ENCODE results near the gene ARVCF. TPM values are rescaled to one million over a fixed set of nuclear protein-coding genes. Genes with fewer than 3 reads are reported as not detected.

The ARVCF gene
- total and polyA plus RNA-seq, 2 donors (not counting 3 experiments of a cell fraction or from before 2014, with no cell fraction given), result 81.3 to 105 TPM

GRCh38 chr22:19989725-19990067 is 26.9 kb downstream of the ARVCF start:
- H3K9ac ChIP-seq (replicated peaks; ENCODE audit: extremely low read depth, insufficient read depth, low read length), result no peak overlapping the region
- DNase-seq (ENCODE audit: low read depth, low spot score) (no peak), FAIRE-seq (no peak)
- no peaks in the 10 kb centered on the region for H4K20me1 ChIP-seq (replicated peaks; ENCODE audit: control insufficient read depth, extremely low read depth, insufficient read depth, low read length)
- intact Hi-C loops (cut with micrococcal nuclease), result no loop called here
- H3K4me2 ChIP-seq (ENCODE audit: insufficient read depth, low read length), result no peak overlapping the region
- no peaks in the 10 kb centered on the region for H3K27me3 ChIP-seq (ENCODE audit: control insufficient read depth in 2 of 2, insufficient read depth in 2 of 2, low read length in 2 of 2)
- H3K9me3 ChIP-seq (replicated peaks; ENCODE audit: control insufficient read depth, insufficient read depth, low read length), result no peaks in the 10 kb centered on the region
- no peaks in the 10 kb centered on the region for H3K9me1 ChIP-seq (replicated peaks; ENCODE audit: control insufficient read depth, extremely low read depth, insufficient read depth, low read length)
- H2AFZ ChIP-seq (ENCODE audit: low read depth, low read length), result no peak overlapping the region
- peaks cover 0 to under 1% of the 10 kb centered on the region in 2 experiments for H3K36me3 ChIP-seq (ENCODE audit: control insufficient read depth in 2 of 2, extremely low read depth in 1 of 2, insufficient read depth in 2 of 2, low read length in 2 of 2)
- dilution Hi-C loops (cut with MboI; ENCODE audit: extremely low pct_ligation_motif_present, low sequenced_read_pairs), result no loop called here
- no peak overlapping the region for H3K27ac ChIP-seq (ENCODE audit: insufficient read depth, low read depth, low read length)
- no peak overlapping the region for H3K4me3 ChIP-seq (replicated peaks in 1 of 3; ENCODE audit: insufficient read depth in 1 of 3, low read depth in 1 of 3, low read length in 3 of 3)
- TF ChIP-seq FOS (IDR thresholded peaks at IDR 0.05; ENCODE audit: borderline replicate concordance, insufficient read depth, low read length), result no peak
- TF ChIP-seq POLR2AphosphoS5 (IDR thresholded peaks at IDR 0.05; ENCODE audit: insufficient read depth, low read depth, low read length), result no peak
- no peak for TF ChIP-seq POLR2A (IDR thresholded peaks at IDR 0.05; ENCODE audit: low read depth, low read length)
- TF ChIP-seq GATA2 (IDR thresholded peaks at IDR 0.05; ENCODE audit: insufficient read depth, insufficient read length, low read depth, low read length), result no peak
- TF ChIP-seq, protein P1, sequence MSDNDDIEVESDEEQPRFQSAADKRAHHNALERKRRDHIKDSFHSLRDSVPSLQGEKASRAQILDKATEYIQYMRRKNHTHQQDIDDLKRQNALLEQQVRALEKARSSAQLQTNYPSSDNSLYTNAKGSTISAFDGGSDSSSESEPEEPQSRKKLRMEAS (IDR thresholded peaks at IDR 0.05; ENCODE audit: insufficient read depth, insufficient read length), result no peak
- no peak for TF ChIP-seq MYC (IDR thresholded peaks at IDR 0.05; ENCODE audit: low read depth, low read length)
- peaks cover 14% of the 10 kb centered on the region for H3K4me1 ChIP-seq (ENCODE audit: control insufficient read depth, extremely low read depth, insufficient read depth, low read length)
- peaks cover 10% of the 10 kb centered on the region for H3K79me2 ChIP-seq (ENCODE audit: control insufficient read depth, insufficient read depth, low read length)
- no TSS peak for BruUV-seq (replicated peaks)
- CTCF ChIA-PET, result interaction anchor here (1.9 to 2.3 kb wide), 2 partner anchors 12 to 24 kb away, joined by 5 to 18 read pairs; no protein-coding TSS in a partner anchor
- POLR2A ChIA-PET, result no interaction called here

DNA sequence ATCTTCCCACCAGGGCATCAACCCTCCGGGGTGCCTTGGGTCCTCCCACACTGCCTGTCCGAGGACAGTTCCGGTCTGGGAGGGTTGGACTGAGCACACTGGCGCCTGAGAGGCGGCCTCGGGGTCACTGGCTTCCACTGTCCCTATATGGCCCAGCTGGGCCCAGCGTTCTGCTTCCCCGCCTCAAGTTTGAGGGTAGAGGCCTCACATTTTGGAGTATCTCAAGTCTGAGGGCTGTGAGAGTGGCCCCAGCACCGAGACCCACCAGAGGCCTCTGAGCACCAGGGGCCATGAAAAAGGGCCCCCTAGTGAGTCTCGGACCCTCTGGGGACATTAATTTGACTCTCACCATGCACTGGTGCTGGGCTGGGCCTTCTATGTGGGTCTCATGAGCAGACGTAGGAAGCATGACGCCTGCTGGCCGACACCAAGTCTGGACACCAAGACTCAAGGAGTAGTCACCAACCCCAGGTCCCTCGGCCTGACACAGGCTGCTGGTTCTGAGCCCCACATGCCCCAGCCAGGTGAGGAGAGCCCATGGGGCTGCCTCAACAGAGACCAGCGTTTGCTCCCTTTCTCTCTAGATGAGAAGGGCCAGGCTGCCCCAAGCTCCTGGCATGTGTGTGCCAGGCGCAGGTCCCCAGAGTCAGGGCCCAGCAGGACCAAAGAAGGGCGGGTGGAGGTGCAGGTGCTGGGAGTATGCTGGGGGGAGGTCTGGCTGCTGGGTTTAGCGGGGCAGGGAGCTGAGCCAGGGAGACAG is 27.5 kb downstream of the ARVCF start:
- ChIA-PET POLR2A (no interaction called here), CTCF (interaction anchor here (1.4 to 2.3 kb wide), 2 partner anchors 9 to 24 kb away, joined by 3 to 18 read pairs; no protein-coding TSS in a partner anchor)
- no peak for FAIRE-seq
- no peak for TF ChIP-seq POLR2AphosphoS5 (IDR thresholded peaks at IDR 0.05; ENCODE audit: insufficient read depth, low read depth, low read length)
- TF ChIP-seq, protein P2, sequence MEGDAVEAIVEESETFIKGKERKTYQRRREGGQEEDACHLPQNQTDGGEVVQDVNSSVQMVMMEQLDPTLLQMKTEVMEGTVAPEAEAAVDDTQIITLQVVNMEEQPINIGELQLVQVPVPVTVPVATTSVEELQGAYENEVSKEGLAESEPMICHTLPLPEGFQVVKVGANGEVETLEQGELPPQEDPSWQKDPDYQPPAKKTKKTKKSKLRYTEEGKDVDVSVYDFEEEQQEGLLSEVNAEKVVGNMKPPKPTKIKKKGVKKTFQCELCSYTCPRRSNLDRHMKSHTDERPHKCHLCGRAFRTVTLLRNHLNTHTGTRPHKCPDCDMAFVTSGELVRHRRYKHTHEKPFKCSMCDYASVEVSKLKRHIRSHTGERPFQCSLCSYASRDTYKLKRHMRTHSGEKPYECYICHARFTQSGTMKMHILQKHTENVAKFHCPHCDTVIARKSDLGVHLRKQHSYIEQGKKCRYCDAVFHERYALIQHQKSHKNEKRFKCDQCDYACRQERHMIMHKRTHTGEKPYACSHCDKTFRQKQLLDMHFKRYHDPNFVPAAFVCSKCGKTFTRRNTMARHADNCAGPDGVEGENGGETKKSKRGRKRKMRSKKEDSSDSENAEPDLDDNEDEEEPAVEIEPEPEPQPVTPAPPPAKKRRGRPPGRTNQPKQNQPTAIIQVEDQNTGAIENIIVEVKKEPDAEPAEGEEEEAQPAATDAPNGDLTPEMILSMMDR (IDR thresholded peaks at IDR 0.05; ENCODE audit: extremely low read depth in 1 of 2, insufficient read depth in 1 of 2, low read depth in 1 of 2, low read length in 2 of 2), result no peak
- TF ChIP-seq, protein P1 (IDR thresholded peaks at IDR 0.05; ENCODE audit: insufficient read depth, insufficient read length), result no peak
- no peak for TF ChIP-seq GATA2 (IDR thresholded peaks at IDR 0.05; ENCODE audit: insufficient read depth, insufficient read length, low read depth, low read length)
- no peak for TF ChIP-seq EZH2 (IDR thresholded peaks at IDR 0.05; ENCODE audit: borderline replicate concordance, low read depth, low read length, severe bottlenecking)
- no peak for TF ChIP-seq MYC (IDR thresholded peaks at IDR 0.05; ENCODE audit: low read depth, low read length)
- no peak for TF ChIP-seq POLR2A (IDR thresholded peaks at IDR 0.05; ENCODE audit: low read depth, low read length)
- dilution Hi-C loops (cut with MboI; ENCODE audit: extremely low pct_ligation_motif_present, low sequenced_read_pairs) (no loop called here), intact Hi-C loops (cut with micrococcal nuclease) (no loop called here)
- Histone ChIP-seq H3K27me3 (ENCODE audit: control insufficient read depth in 2 of 2, insufficient read depth in 2 of 2, low read length in 2 of 2) (no peaks in the 10 kb centered on the region), H3K9me1 (replicated peaks; ENCODE audit: control insufficient read depth, extremely low read depth, insufficient read depth, low read length) (no peaks in the 10 kb centered on the region), H3K4me1 (ENCODE audit: control insufficient read depth, extremely low read depth, insufficient read depth, low read length) (peaks cover 19% of the 10 kb centered on the region), H3K9me3 (replicated peaks; ENCODE audit: control insufficient read depth, insufficient read depth, low read length) (no peaks in the 10 kb centered on the region), H3K4me3 (replicated peaks in 1 of 3; ENCODE audit: insufficient read depth in 1 of 3, low read depth in 1 of 3, low read length in 3 of 3) (no peak overlapping the region), H3K4me2 (ENCODE audit: insufficient read depth, low read length) (no peak overlapping the region), H4K20me1 (replicated peaks; ENCODE audit: control insufficient read depth, extremely low read depth, insufficient read depth, low read length) (no peaks in the 10 kb centered on the region), H3K79me2 (ENCODE audit: control insufficient read depth, insufficient read depth, low read length) (peaks cover 10% of the 10 kb centered on the region), H3K27ac (ENCODE audit: insufficient read depth, low read depth, low read length) (no peak overlapping the region), H3K9ac (replicated peaks; ENCODE audit: extremely low read depth, insufficient read depth, low read length) (no peak overlapping the region), H3K36me3 (ENCODE audit: control insufficient read depth in 2 of 2, extremely low read depth in 1 of 2, insufficient read depth in 2 of 2, low read length in 2 of 2) (peaks cover 0 to 4% of the 10 kb centered on the region in 2 experiments), H2AFZ (ENCODE audit: low read depth, low read length) (no peak overlapping the region)
- no peak for DNase-seq (ENCODE audit: low read depth, low spot score)
- BruUV-seq (replicated peaks), result no TSS peak

Measured in endothelial cell of umbilical vein (primary cell).